ENCODE results near the gene HTR3B. TPM values are rescaled to one million over a fixed set of nuclear protein-coding genes. Genes with fewer than 3 reads are reported as not detected.

Gene HTR3B
- polyA plus RNA-seq, 1 donor (not counting 4 experiments of a cell fraction or from before 2014, with no cell fraction given), result not detected

- H3K36me3 ChIP-seq (ENCODE audit: control insufficient read depth in 2 of 2, extremely low read depth in 1 of 2, insufficient read depth in 2 of 2, low read length in 2 of 2), result no peaks in the 10 kb centered on the region
- H3K27me3 ChIP-seq (ENCODE audit: control insufficient read depth, extremely low read depth, insufficient read depth, low read length), result no peaks in the 10 kb centered on the region
Measured at GRCh38 chr11:113986351-113987140, 82.0 kb downstream of the HTR3B start.

GRCh38 chr11:113989381-113989780, 84.8 kb downstream of the HTR3B start:
- FAIRE-seq (no peak), DNase-seq (ENCODE audit: low read depth, low spot score) (no peak)
- no peak overlapping the region for H2AFZ ChIP-seq (ENCODE audit: control insufficient read depth, low read length)
- dilution Hi-C loops (cut with MboI; ENCODE audit: extremely low pct_ligation_motif_present, low sequenced_read_pairs), result no loop called here
- H3K9me1 ChIP-seq (ENCODE audit: control insufficient read depth, extremely low read depth, insufficient read depth, low read length), result no peaks in the 10 kb centered on the region
- no peak overlapping the region for H3K4me2 ChIP-seq (ENCODE audit: control insufficient read depth, extremely low read depth, insufficient read depth, low read depth, low read length)
- no peaks in the 10 kb centered on the region for H3K79me2 ChIP-seq (ENCODE audit: control insufficient read depth, insufficient read depth, low read length)
- H3K4me3 ChIP-seq (ENCODE audit: control insufficient read depth in 2 of 3, extremely low read depth in 1 of 3, insufficient read depth in 2 of 3, low read depth in 1 of 3, low read length in 3 of 3), result no peak overlapping the region
- no peaks in the 10 kb centered on the region for H3K4me1 ChIP-seq (ENCODE audit: control insufficient read depth, extremely low read depth, insufficient read depth, low read length)
- no peaks in the 10 kb centered on the region for H3K27me3 ChIP-seq (ENCODE audit: control insufficient read depth, extremely low read depth, insufficient read depth, low read length)
- H3K9ac ChIP-seq (ENCODE audit: control insufficient read depth, extremely low read depth, insufficient read depth, low read length), result no peak overlapping the region
- no peaks in the 10 kb centered on the region for H3K36me3 ChIP-seq (ENCODE audit: control insufficient read depth in 2 of 2, extremely low read depth in 1 of 2, insufficient read depth in 2 of 2, low read length in 2 of 2)
- no peak overlapping the region for H3K27ac ChIP-seq (ENCODE audit: control insufficient read depth, insufficient read depth, low read length)
- H4K20me1 ChIP-seq (ENCODE audit: control insufficient read depth, extremely low read depth, insufficient read depth, low read length), result no peaks in the 10 kb centered on the region
- TF ChIP-seq CTCF (optimal IDR thresholded peaks at IDR 0.05 in 1 of 3, IDR thresholded peaks at IDR 0.05 in 1 of 3, conservative IDR thresholded peaks at IDR 0.05 in 1 of 3; ENCODE audit: extremely low read depth in 1 of 3, insufficient read depth in 2 of 3, low read length in 3 of 3) (no peak), EZH2 (IDR thresholded peaks at IDR 0.05; ENCODE audit: low read length) (no peak)
- no peaks in the 10 kb centered on the region for H3K9me3 ChIP-seq (ENCODE audit: control insufficient read depth, low read depth, low read length)

More at GRCh38 chr11:113986351-113987140, 82.0 kb downstream of the HTR3B start:
- no peaks in the 10 kb centered on the region for H4K20me1 ChIP-seq (ENCODE audit: control insufficient read depth, extremely low read depth, insufficient read depth, low read length)
- no peak overlapping the region for H3K9ac ChIP-seq (ENCODE audit: control insufficient read depth, extremely low read depth, insufficient read depth, low read length)
- FAIRE-seq (no peak), DNase-seq (ENCODE audit: low read depth, low spot score) (no peak)
- H2AFZ ChIP-seq (ENCODE audit: control insufficient read depth, low read length), result no peak overlapping the region
- H3K79me2 ChIP-seq (ENCODE audit: control insufficient read depth, insufficient read depth, low read length), result no peaks in the 10 kb centered on the region
- H3K9me1 ChIP-seq (ENCODE audit: control insufficient read depth, extremely low read depth, insufficient read depth, low read length), result no peaks in the 10 kb centered on the region
- H3K4me3 ChIP-seq (ENCODE audit: control insufficient read depth in 2 of 3, extremely low read depth in 1 of 3, insufficient read depth in 2 of 3, low read depth in 1 of 3, low read length in 3 of 3), result no peak overlapping the region
- H3K9me3 ChIP-seq (ENCODE audit: control insufficient read depth, low read depth, low read length), result no peaks in the 10 kb centered on the region
- TF ChIP-seq EZH2 (IDR thresholded peaks at IDR 0.05; ENCODE audit: low read length) (no peak), CTCF (optimal IDR thresholded peaks at IDR 0.05 in 1 of 3, IDR thresholded peaks at IDR 0.05 in 1 of 3, conservative IDR thresholded peaks at IDR 0.05 in 1 of 3; ENCODE audit: extremely low read depth in 1 of 3, insufficient read depth in 2 of 3, low read length in 3 of 3) (no peak)
- dilution Hi-C loops (cut with MboI; ENCODE audit: extremely low pct_ligation_motif_present, low sequenced_read_pairs), result no loop called here
- no peaks in the 10 kb centered on the region for H3K4me1 ChIP-seq (ENCODE audit: control insufficient read depth, extremely low read depth, insufficient read depth, low read length)
- no peak overlapping the region for H3K27ac ChIP-seq (ENCODE audit: control insufficient read depth, insufficient read depth, low read length)
- H3K4me2 ChIP-seq (ENCODE audit: control insufficient read depth, extremely low read depth, insufficient read depth, low read depth, low read length), result no peak overlapping the region

Measured in keratinocyte (primary cell).